Activated CD8-positive, alpha-beta memory T cell treated with anti-CD3 and anti-CD28 coated beads, Interleukin-2, amount 10 ng/mL, durations not matched to agents 7 days and 5 days (primary cell): ENCODE results near the gene CHD5. TPM values are rescaled to one million over a fixed set of nuclear protein-coding genes. Genes with fewer than 3 reads are reported as not detected.
"Not testable (repeated sequence)": the region's sequence is repeated elsewhere in the genome, so short reads cannot be mapped to it uniquely, and the experiment has no call there.

Experiments
- ATAC-seq: fragments of 150-1000 bp; cut with Tn5 transposase; one replicate; pipeline ENCODE4 v1.10.0; 2021; ENCODE audit warnings: moderate library complexity
- CTCF ChIA-PET: fragments of 350-600 bp; sonication (Branson Sonifier 250); formaldehyde crosslinking; loops from one replicate; lab custom pipeline; 2021; ENCODE audit warnings: antibody characterized with exemption; lab: Charles Lee
- DNase-seq: peaks from one replicate; pipeline ENCODE4 v3.0.0-alpha.2; 2020
- H3K27ac Mint-ChIP-seq: one replicate; pipeline ENCODE4 v1.8.0; 2021; ENCODE audit warnings: mild to moderate bottlenecking, mixed read lengths
- H3K27me3 Mint-ChIP-seq: one replicate; pipeline ENCODE4 v1.8.0; 2021; ENCODE audit warnings: mixed read lengths
- H3K36me3 Mint-ChIP-seq: one replicate; pipeline ENCODE4 v1.8.0; 2021; ENCODE audit warnings: mild to moderate bottlenecking, mixed read lengths
- H3K4me1 Mint-ChIP-seq: one replicate; pipeline ENCODE4 v1.8.0; 2021; ENCODE audit warnings: mixed read lengths
- H3K4me3 Mint-ChIP-seq: one replicate; pipeline ENCODE4 v1.8.0; 2021; ENCODE audit warnings: mild to moderate bottlenecking, moderate library complexity, mixed read lengths
- H3K9me3 Mint-ChIP-seq: one replicate; pipeline ENCODE4 v1.8.0; 2022; ENCODE audit warnings: low read depth, mixed read lengths
- total RNA-seq, 2 experiments: library from RNA; stranded (reverse); gene quantifications; one replicate each; pipeline ENCODE4 v1.2.3, GENCODE V29; 2021

Gene CHD5
- total RNA-seq, 2 experiments from 2014 or later, result 0.47 to 1.1 TPM

GRCh38 chr1:6073480-6074053, 106.6 kb downstream of the CHD5 start:
- H3K9me3 Mint-ChIP-seq, result no peaks in the 10 kb centered on the region
- H3K27me3 Mint-ChIP-seq, result no peaks in the 10 kb centered on the region
- H3K4me1 Mint-ChIP-seq, result no peaks in the 10 kb centered on the region
- peaks cover 28% of the 10 kb centered on the region for H3K36me3 Mint-ChIP-seq
- H3K27ac Mint-ChIP-seq, result no peak overlapping the region
- CTCF ChIA-PET, result no interaction called here
- H3K4me3 Mint-ChIP-seq, result no peak overlapping the region
- ATAC-seq (no peak), DNase-seq (no peak)

- Mint-ChIP-seq H3K4me3 (no peak overlapping the region), H3K4me1 (no peaks in the 10 kb centered on the region), H3K9me3 (no peaks in the 10 kb centered on the region), H3K27me3 (no peaks in the 10 kb centered on the region), H3K27ac (no peak overlapping the region), H3K36me3 (peaks cover 26% of the 10 kb centered on the region)
- CTCF ChIA-PET, result no interaction called here
- DNase-seq (no peak), ATAC-seq (no peak)
Measured at GRCh38 chr1:6072774-6073479, 107.2 kb downstream of the CHD5 start.

- ATAC-seq, result no peak
- Mint-ChIP-seq H3K9me3 (no peaks in the 10 kb centered on the region), H3K4me3 (no peak overlapping the region), H3K27me3 (no peaks in the 10 kb centered on the region), H3K27ac (no peak overlapping the region), H3K4me1 (no peaks in the 10 kb centered on the region), H3K36me3 (peaks cover 19% of the 10 kb centered on the region)
- CTCF ChIA-PET, result no interaction called here
- DNase-seq, result no peak
Measured at GRCh38 chr1:6071219-6071618, 108.9 kb downstream of the CHD5 start.

- no peak overlapping the region for H3K4me3 Mint-ChIP-seq
- H3K27ac Mint-ChIP-seq, result no peak overlapping the region
- ATAC-seq (no peak), DNase-seq (no peak)
- CTCF ChIA-PET, result no interaction called here
- no peaks in the 10 kb centered on the region for H3K9me3 Mint-ChIP-seq
- H3K27me3 Mint-ChIP-seq, result no peaks in the 10 kb centered on the region
- peaks cover 16% of the 10 kb centered on the region for H3K36me3 Mint-ChIP-seq
- H3K4me1 Mint-ChIP-seq, result no peaks in the 10 kb centered on the region
Measured at GRCh38 chr1:6070450-6070974, 109.6 kb downstream of the CHD5 start.

GRCh38 chr1:6069573-6069972, 110.5 kb downstream of the CHD5 start:
- no peak overlapping the region for H3K27ac Mint-ChIP-seq

GRCh38 chr1:6068932-6069331, 111.2 kb downstream of the CHD5 start:
- H3K27ac Mint-ChIP-seq, result no peak overlapping the region

More at GRCh38 chr1:6069573-6069972, 110.5 kb downstream of the CHD5 start:
- H3K36me3 Mint-ChIP-seq, result peaks cover 9% of the 10 kb centered on the region
- H3K4me1 Mint-ChIP-seq, result no peaks in the 10 kb centered on the region
- H3K9me3 Mint-ChIP-seq, result no peaks in the 10 kb centered on the region
- H3K27me3 Mint-ChIP-seq, result no peaks in the 10 kb centered on the region
- no peak overlapping the region for H3K4me3 Mint-ChIP-seq
- DNase-seq, result no peak
- no peak for ATAC-seq
- CTCF ChIA-PET, result no interaction called here

GRCh38 chr1:6068073-6068472, 112.0 kb downstream of the CHD5 start:
- Mint-ChIP-seq H3K4me1 (no peaks in the 10 kb centered on the region), H3K4me3 (no peak overlapping the region), H3K36me3 (peaks cover 7% of the 10 kb centered on the region), H3K27ac (no peak overlapping the region), H3K9me3 (no peaks in the 10 kb centered on the region), H3K27me3 (no peaks in the 10 kb centered on the region)
- DNase-seq (no peak), ATAC-seq (no peak)
- CTCF ChIA-PET, result no interaction called here

More at GRCh38 chr1:6068932-6069331, 111.2 kb downstream of the CHD5 start:
- H3K4me1 Mint-ChIP-seq, result no peaks in the 10 kb centered on the region
- no peaks in the 10 kb centered on the region for H3K9me3 Mint-ChIP-seq
- peaks cover 6% of the 10 kb centered on the region for H3K36me3 Mint-ChIP-seq
- no peak for ATAC-seq
- H3K4me3 Mint-ChIP-seq, result no peak overlapping the region
- H3K27me3 Mint-ChIP-seq, result no peaks in the 10 kb centered on the region
- CTCF ChIA-PET, result no interaction called here
- no peak for DNase-seq

GRCh38 chr1:6066680-6067079, 113.4 kb downstream of the CHD5 start:
- H3K4me3 Mint-ChIP-seq, result no peak overlapping the region
- CTCF ChIA-PET, result no interaction called here
- no peak for ATAC-seq
- no peaks in the 10 kb centered on the region for H3K4me1 Mint-ChIP-seq
- H3K27ac Mint-ChIP-seq, result no peak overlapping the region
- peaks cover 13% of the 10 kb centered on the region for H3K36me3 Mint-ChIP-seq
- H3K27me3 Mint-ChIP-seq, result no peaks in the 10 kb centered on the region
- no peak for DNase-seq
- no peaks in the 10 kb centered on the region for H3K9me3 Mint-ChIP-seq

- Mint-ChIP-seq H3K27ac (no peak overlapping the region), H3K9me3 (no peaks in the 10 kb centered on the region), H3K4me3 (no peak overlapping the region), H3K27me3 (no peaks in the 10 kb centered on the region), H3K36me3 (peaks cover 13% of the 10 kb centered on the region), H3K4me1 (no peaks in the 10 kb centered on the region)
- DNase-seq (no peak), ATAC-seq (no peak)
- CTCF ChIA-PET, result no interaction called here
Measured at GRCh38 chr1:6065093-6065858, 114.8 kb downstream of the CHD5 start.

- DNase-seq, CTCF ChIA-PET, H3K27me3 Mint-ChIP-seq, ATAC-seq, H3K9me3 Mint-ChIP-seq, H3K27ac Mint-ChIP-seq, H3K4me1 Mint-ChIP-seq, H3K4me3 Mint-ChIP-seq: not testable (repeated sequence)
- peaks cover 18% of the 10 kb centered on the region for H3K36me3 Mint-ChIP-seq
Measured at GRCh38 chr1:6063532-6064053, 116.5 kb downstream of the CHD5 start.

GRCh38 chr1:6062670-6063069, 117.5 kb downstream of the CHD5 start:
- Mint-ChIP-seq H3K27ac (no peak overlapping the region), H3K4me1 (no peaks in the 10 kb centered on the region), H3K9me3 (no peaks in the 10 kb centered on the region), H3K27me3 (no peaks in the 10 kb centered on the region), H3K4me3 (no peak overlapping the region), H3K36me3 (peaks cover 24% of the 10 kb centered on the region)
- no peak for ATAC-seq
- no peak for DNase-seq
- CTCF ChIA-PET, result no interaction called here

- CTCF ChIA-PET, result no interaction called here
- Mint-ChIP-seq H3K9me3 (no peaks in the 10 kb centered on the region), H3K27me3 (no peaks in the 10 kb centered on the region), H3K4me3 (no peak overlapping the region), H3K36me3 (peaks cover 33% of the 10 kb centered on the region), H3K27ac (no peak overlapping the region), H3K4me1 (no peaks in the 10 kb centered on the region)
- no peak for ATAC-seq
- no peak for DNase-seq
Measured at GRCh38 chr1:6059866-6060265, 120.3 kb downstream of the CHD5 start.

GRCh38 chr1:6057170-6057845, 122.8 kb downstream of the CHD5 start:
- H3K27me3 Mint-ChIP-seq, result no peaks in the 10 kb centered on the region
- peaks cover 41% of the 10 kb centered on the region for H3K36me3 Mint-ChIP-seq
- H3K9me3 Mint-ChIP-seq, result no peaks in the 10 kb centered on the region
- no peaks in the 10 kb centered on the region for H3K4me1 Mint-ChIP-seq
- DNase-seq (no peak), ATAC-seq (no peak)
- H3K4me3 Mint-ChIP-seq, result no peak overlapping the region
- no peak overlapping the region for H3K27ac Mint-ChIP-seq
- CTCF ChIA-PET, result no interaction called here
